Heart left ventricle (tissue), 13 donors: ENCODE measurements around the gene CAGE1.
"Not testable (repeated sequence)": the region's sequence is repeated elsewhere in the genome, so short reads cannot be mapped to it uniquely, and the experiment has no call there.

Source experiments
- POLR2A ChIP-seq, 2 donors: fragments of 450-650 bp; IDR thresholded peaks; one replicate each; pipeline ENCODE4 v1.6.1; 2017; ENCODE audit warnings: antibody characterized with exemption in 2 of 2, mild to moderate bottlenecking in 2 of 2, moderate library complexity in 2 of 2
- TF ChIP-seq, protein P1 (sequence below), 12 donors: fragments of 200-600 bp; sonication (generic) in 4 of 12; IDR thresholded peaks; one replicate each; pipeline versions ENCODE4 v1.5.0 to v1.8.0; 2018 to 2022; ENCODE audit warnings: antibody characterized with exemption in 12 of 12, mild to moderate bottlenecking in 5 of 12
- donor health status: ischemic (EF 13 %, LVEDD 7.1; RV severe dilation, severe dysfunction).
- donor health status: DM: no; HTN: yes; CAD: no.
- donor health status: DM: no; HTN: no; CAD: no.
- donor health status: ischemic (EF 25% LVEDD 6.9; RV normal size, moderate dysfunction).
- donor health status: ischemic (EF 25% LVEDD 5.7; RV mildly dilated, moderate dysfunction).
- donor health status: ischemic (EF 35%, LVEDD 5.7; RV mildly dilated, moderate dysfunction).
- donor health status: nonischemic (EF 11% LVEDD 7.7; RV severe dilation, severe dysfunction).
- donor health status: DM: yes; HTN: yes; CAD: no.
- donor health status: PGD.
- donor health status: ischemic (EF 29% LVEDD 5.4; RV normal size, mild dysfunction).
- donor health status: nonischemic (EF 23%, LVEDD 6.1; RV moderate dilation, normal function).

DNA sequence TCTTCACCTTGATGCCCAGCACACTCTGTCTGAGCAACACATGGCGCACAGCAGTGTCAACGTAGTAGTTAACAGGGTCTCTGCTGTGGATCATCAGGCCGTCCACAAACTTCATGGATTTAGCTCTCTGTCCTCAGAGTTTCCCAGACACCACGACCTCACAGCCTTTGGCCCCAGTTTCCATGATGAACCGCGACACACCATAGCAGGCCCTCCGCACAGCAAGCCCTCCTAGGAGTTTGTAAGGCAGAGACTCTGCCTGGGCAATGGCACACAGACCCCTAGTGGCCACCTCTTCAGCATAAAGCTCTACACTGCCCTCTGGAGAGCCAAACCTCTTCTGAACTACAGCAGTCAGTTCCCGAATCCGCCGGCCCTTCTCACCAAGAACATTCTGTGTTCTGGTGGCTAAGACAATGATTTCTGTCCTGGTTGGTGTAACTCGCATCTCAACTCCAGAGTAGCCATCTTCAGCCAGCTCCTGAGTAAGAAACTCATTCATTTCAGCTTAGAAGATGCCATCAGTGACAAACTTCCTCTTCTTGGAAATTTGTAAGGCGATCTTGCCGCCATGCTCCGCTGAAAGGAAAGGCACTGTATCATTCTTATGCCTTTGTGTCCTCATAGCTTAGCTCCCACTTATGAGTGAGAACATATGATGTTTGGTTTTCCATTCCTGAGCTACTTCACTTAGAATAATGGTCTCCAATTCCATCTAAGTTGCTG, 50.4 kb downstream of the CAGE1 start:
- TF ChIP-seq, protein P1, sequence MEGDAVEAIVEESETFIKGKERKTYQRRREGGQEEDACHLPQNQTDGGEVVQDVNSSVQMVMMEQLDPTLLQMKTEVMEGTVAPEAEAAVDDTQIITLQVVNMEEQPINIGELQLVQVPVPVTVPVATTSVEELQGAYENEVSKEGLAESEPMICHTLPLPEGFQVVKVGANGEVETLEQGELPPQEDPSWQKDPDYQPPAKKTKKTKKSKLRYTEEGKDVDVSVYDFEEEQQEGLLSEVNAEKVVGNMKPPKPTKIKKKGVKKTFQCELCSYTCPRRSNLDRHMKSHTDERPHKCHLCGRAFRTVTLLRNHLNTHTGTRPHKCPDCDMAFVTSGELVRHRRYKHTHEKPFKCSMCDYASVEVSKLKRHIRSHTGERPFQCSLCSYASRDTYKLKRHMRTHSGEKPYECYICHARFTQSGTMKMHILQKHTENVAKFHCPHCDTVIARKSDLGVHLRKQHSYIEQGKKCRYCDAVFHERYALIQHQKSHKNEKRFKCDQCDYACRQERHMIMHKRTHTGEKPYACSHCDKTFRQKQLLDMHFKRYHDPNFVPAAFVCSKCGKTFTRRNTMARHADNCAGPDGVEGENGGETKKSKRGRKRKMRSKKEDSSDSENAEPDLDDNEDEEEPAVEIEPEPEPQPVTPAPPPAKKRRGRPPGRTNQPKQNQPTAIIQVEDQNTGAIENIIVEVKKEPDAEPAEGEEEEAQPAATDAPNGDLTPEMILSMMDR (IDR thresholded peaks at IDR 0.05), result peak in 5 of 12 donors; percentile 28 to 37 (median 35)
- TF ChIP-seq POLR2A (IDR thresholded peaks at IDR 0.05), result not testable (repeated sequence)
